ENCODE results near the gene FHDC1. TPM values are rescaled to one million over a fixed set of nuclear protein-coding genes. Genes with fewer than 3 reads are reported as not detected.

FHDC1 gene
- polyA plus RNA-seq, 3 donors = 0.21 TPM; not detected in 2

DNA sequence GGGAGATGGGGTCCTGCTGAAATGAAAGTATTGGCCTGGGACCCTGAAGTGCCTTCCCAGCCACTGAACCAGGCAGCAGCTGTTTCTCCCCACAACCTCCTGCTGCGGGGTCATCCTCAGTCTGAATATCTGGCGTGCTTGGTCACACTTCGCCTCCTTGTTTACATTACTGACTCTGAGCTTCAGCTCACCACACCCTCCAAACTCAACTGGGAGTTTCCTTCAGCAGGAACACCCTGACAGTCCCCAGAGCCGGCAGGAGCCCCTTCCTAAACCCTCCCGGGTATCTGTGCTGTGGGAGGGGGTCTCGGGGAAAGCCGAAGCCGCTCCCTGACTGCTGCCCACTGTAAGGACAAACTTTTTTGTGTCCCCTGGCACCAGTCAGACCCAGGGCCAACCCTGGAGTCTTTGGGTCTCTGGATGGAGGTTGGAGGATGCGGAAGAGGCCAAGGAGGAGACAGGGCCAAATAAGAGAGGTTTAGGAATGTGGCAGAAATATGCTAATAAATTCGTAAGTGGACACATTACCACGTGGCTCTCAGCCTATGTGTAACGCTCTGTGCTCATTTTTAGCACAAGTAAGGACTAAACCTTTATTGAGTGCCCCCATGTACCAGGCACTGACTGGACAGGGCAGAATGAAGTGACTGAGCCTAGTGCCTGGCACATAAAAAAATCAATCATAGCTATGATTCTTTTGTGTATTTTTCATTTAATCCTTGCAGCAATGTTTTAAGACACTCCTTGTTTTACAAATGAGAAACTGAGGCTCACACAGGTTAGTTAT, 20.7 kb downstream of the FHDC1 start:
- H3K36me3 Mint-ChIP-seq = no peaks in the 10 kb centered on the region
- H3K9me3 ChIP-seq (replicated peaks in 1 of 2; ENCODE audit: control insufficient read depth in 1 of 2, insufficient read depth in 1 of 2, low read length in 2 of 2) = no peaks in the 10 kb centered on the region
- H3K4me1 Mint-ChIP-seq = peaks cover 21% of the 10 kb centered on the region
- WGBS (ENCODE audit: insufficient coverage) = 94% methylated on average over 7 of the region's 12 CpGs
- no peak overlapping the region for H3K4me3 Mint-ChIP-seq
- H3K4me3 ChIP-seq (replicated peaks in 1 of 3; ENCODE audit: low read depth in 2 of 3, low read length in 3 of 3) = no peak overlapping the region
- H2AFZ ChIP-seq (ENCODE audit: insufficient read depth, low read depth, low read length, poor library complexity, severe bottlenecking) = no peak overlapping the region
- no peak overlapping the region for H3K9ac ChIP-seq (ENCODE audit: insufficient read depth, low read length, poor library complexity, severe bottlenecking)
- H3K4me1 ChIP-seq (ENCODE audit: control insufficient read depth in 1 of 2, insufficient read depth in 2 of 2, low read length in 2 of 2) = peaks cover 0 to 11% of the 10 kb centered on the region in 2 donors
- H3K4me2 ChIP-seq (replicated peaks; ENCODE audit: extremely low read depth, low read length, poor library complexity, severe bottlenecking) = no peak overlapping the region
- H3K79me2 ChIP-seq (ENCODE audit: insufficient read depth, low read length) = no peaks in the 10 kb centered on the region
- no peak overlapping the region for H3K27ac Mint-ChIP-seq
- no peaks in the 10 kb centered on the region for H4K20me1 ChIP-seq (ENCODE audit: insufficient read depth, low read length)
- intact Hi-C loops (cut with micrococcal nuclease) = no loop called here
- TF ChIP-seq, protein P1, sequence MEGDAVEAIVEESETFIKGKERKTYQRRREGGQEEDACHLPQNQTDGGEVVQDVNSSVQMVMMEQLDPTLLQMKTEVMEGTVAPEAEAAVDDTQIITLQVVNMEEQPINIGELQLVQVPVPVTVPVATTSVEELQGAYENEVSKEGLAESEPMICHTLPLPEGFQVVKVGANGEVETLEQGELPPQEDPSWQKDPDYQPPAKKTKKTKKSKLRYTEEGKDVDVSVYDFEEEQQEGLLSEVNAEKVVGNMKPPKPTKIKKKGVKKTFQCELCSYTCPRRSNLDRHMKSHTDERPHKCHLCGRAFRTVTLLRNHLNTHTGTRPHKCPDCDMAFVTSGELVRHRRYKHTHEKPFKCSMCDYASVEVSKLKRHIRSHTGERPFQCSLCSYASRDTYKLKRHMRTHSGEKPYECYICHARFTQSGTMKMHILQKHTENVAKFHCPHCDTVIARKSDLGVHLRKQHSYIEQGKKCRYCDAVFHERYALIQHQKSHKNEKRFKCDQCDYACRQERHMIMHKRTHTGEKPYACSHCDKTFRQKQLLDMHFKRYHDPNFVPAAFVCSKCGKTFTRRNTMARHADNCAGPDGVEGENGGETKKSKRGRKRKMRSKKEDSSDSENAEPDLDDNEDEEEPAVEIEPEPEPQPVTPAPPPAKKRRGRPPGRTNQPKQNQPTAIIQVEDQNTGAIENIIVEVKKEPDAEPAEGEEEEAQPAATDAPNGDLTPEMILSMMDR (IDR thresholded peaks at IDR 0.05) = no peak
- H3K27me3 Mint-ChIP-seq (ENCODE audit: low read depth in 3 of 3) = peaks cover 0 to 4% (median 0%) of the 10 kb centered on the region in 3 donors
- H3K9me3 Mint-ChIP-seq = no peaks in the 10 kb centered on the region
- H3K36me3 ChIP-seq (replicated peaks in 1 of 2; ENCODE audit: control insufficient read depth in 1 of 2, insufficient read depth in 2 of 2, low read length in 2 of 2) = no peaks in the 10 kb centered on the region
- DNase-seq = no peak
- H3K27me3 ChIP-seq (ENCODE audit: control insufficient read depth in 2 of 2, insufficient read depth in 2 of 2, low read length in 2 of 2) = no peaks in the 10 kb centered on the region
- H3K27ac ChIP-seq (ENCODE audit: low read depth in 1 of 2, low read length in 2 of 2) = no peak overlapping the region

DNA sequence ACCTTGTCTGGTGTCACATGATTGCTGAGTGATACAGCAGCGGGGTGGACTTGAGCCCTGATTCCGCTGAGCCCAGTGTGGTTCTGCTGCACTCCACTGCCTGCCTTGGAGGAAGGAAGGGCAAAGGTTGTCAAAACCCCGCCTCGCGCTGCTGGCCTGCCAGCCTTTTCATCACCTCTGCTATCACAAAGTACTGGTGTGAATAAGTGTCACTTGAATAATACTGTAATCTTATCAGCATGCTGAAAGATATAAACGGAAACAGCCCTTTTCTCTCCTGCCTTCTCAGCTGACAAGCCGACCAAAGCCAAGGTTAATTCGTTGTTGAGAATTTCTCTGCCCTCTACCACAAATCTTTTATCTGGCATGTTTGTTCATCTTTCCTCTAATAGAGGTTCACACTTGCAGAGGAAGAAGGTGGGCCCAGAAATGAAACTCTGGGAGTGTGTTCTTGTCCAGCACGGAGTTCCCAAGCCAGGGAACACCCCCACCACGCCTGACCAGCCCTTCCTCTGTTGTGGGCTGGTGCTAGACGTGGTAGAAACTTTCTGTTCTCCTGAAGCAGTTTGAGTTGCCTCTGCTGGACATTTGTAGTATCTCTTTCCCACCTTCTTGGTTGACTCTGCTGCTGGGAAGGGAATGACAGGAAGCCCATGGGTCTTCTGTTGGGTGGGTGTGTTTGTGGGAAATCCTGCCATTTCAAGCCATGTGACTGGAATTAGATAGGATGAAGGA, 21.5 kb downstream of the FHDC1 start:
- Histone ChIP-seq H3K4me1 (ENCODE audit: control insufficient read depth in 1 of 2, insufficient read depth in 2 of 2, low read length in 2 of 2) (peaks cover 0 to 11% of the 10 kb centered on the region in 2 donors), H3K9me3 (replicated peaks in 1 of 2; ENCODE audit: control insufficient read depth in 1 of 2, insufficient read depth in 1 of 2, low read length in 2 of 2) (no peaks in the 10 kb centered on the region), H3K36me3 (replicated peaks in 1 of 2; ENCODE audit: control insufficient read depth in 1 of 2, insufficient read depth in 2 of 2, low read length in 2 of 2) (no peaks in the 10 kb centered on the region), H3K9ac (ENCODE audit: insufficient read depth, low read length, poor library complexity, severe bottlenecking) (no peak overlapping the region), H3K4me2 (replicated peaks; ENCODE audit: extremely low read depth, low read length, poor library complexity, severe bottlenecking) (no peak overlapping the region), H3K27ac (ENCODE audit: low read depth in 1 of 2, low read length in 2 of 2) (no peak overlapping the region), H3K27me3 (ENCODE audit: control insufficient read depth in 2 of 2, insufficient read depth in 2 of 2, low read length in 2 of 2) (no peaks in the 10 kb centered on the region), H3K4me3 (replicated peaks in 1 of 3; ENCODE audit: low read depth in 2 of 3, low read length in 3 of 3) (no peak overlapping the region), H3K79me2 (ENCODE audit: insufficient read depth, low read length) (no peaks in the 10 kb centered on the region), H4K20me1 (ENCODE audit: insufficient read depth, low read length) (no peaks in the 10 kb centered on the region), H2AFZ (ENCODE audit: insufficient read depth, low read depth, low read length, poor library complexity, severe bottlenecking) (no peak overlapping the region)
- TF ChIP-seq, protein P1 (IDR thresholded peaks at IDR 0.05) = no peak
- 68% methylated on average over 5 of the region's 11 CpGs for WGBS (ENCODE audit: insufficient coverage)
- Mint-ChIP-seq H3K4me3 (no peak overlapping the region), H3K27me3 (ENCODE audit: low read depth in 3 of 3) (peaks cover 0 to 4% (median 0%) of the 10 kb centered on the region in 3 donors), H3K36me3 (no peaks in the 10 kb centered on the region), H3K27ac (peak overlapping the region in 2 of 7 donors; percentile 24 to 40), H3K4me1 (peaks cover 21% of the 10 kb centered on the region), H3K9me3 (no peaks in the 10 kb centered on the region)
- intact Hi-C loops (cut with micrococcal nuclease) = no loop called here
- DNase-seq = no peak
